Activated CD8-positive, alpha-beta memory T cell treated with anti-CD3 and anti-CD28 coated beads for 24 hours (primary cell): ENCODE measurements around the gene OR2J2.
"Not testable (repeated sequence)": the region's sequence is repeated elsewhere in the genome, so short reads cannot be mapped to it uniquely, and the experiment has no call there.

Experiments used
- DNase-seq: peaks from one replicate; pipeline ENCODE4 v3.0.0-alpha.2; 2020

The OR2J2 gene

GRCh38 chr6:29170607-29171006, at the start of gene OR2J2:
Gene OR2J2 (plus strand): TSS chr6:29170907. CDS start chr6:29173636, 2,729 bp downstream.
- DNase-seq, result not testable (repeated sequence)

DNA sequence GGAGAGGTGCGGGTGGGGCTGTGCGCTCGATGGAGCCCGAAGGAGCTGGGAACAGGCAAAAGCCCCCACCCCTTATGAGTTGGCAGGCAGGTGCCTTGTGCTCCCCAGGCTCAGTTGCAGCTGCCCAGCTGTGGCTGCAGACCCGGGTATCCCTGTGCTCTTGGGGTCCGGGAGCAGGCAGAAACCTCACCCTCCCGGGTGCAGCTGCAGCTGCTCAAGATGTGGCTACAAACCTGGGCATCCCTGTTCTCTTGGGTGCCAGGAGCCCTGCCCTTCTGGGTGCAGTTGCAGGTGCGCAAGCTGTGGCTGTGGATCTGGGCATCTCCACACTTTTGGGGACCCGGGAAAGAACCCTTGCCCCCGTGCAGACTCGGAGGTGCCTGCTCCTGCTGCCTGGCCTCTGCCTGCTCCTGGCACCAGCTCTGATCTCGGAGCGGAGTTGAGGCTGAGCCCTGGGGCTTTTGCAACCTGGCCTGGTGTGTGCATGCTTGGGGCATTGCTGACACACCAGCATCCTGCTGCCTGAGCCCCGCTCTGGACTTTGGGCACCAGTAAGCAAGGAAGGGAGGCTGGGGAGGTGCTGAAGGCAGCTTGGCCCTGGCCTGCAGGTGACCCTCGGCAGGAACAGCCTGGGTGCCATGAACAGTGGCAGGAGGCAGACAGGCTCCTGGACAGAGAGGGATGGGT, 41.2 kb upstream of the OR2J2 start:
- DNase-seq, result no peak

GRCh38 chr6:29130644-29131043, 40.1 kb upstream of the OR2J2 start:
- DNase-seq, result no peak

DNA sequence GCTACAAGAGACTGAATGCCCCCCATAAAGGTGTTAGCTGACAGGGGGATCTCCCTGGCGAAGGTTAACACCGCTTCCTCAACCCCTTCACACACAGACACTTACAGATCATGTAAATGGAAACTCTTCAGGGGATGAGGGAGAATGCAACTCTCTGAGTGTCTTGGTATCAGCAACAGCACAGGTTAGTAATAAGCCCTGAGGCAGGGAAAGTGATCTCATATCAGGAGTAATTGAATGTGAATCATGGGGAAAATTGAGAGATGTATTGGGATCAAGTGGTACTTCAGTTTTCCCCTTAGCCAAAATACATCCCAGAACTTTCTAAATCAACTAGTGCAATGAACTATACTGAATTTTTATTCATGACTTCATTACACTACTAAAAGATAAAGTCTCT, 39.0 kb upstream of the OR2J2 start:
- DNase-seq, result no peak

DNA sequence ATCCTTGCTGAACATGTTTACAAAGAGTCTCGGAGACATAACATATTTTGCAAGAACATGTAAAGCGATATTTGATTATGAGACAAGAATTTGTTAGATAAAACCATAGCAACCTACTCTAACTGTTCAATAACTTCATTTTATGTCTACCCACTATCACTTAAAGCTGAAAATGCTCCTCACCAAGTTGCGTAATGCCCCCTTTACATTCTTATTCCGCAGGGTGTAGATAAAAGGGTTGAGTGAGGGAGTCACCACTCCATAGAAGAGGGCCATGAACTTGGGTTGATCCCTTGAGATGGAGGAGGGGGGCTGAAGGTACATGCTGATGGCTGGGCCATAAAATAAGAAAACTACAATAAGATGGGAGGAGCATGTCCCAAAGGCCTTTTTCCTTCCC, 33.0 kb upstream of the OR2J2 start:
- DNase-seq, result no peak

DNA sequence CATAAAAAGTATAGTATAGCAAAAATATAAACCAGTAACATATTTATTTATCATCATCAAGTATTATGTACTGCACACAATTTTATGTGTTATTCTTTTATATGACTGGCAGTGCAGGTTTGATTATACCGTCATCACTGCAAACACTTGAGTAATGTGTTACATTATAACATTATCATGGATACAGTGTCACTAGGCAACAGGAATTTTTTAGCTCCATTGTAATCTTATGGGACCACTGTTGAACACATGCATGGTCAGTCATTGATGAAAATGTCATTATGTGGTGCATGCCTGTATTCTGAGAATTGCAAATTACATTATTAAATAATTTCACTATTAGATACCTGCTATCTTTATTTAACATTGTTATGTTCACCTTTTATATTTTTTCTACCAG, 29.1 kb upstream of the OR2J2 start:
- DNase-seq, result no peak

DNA sequence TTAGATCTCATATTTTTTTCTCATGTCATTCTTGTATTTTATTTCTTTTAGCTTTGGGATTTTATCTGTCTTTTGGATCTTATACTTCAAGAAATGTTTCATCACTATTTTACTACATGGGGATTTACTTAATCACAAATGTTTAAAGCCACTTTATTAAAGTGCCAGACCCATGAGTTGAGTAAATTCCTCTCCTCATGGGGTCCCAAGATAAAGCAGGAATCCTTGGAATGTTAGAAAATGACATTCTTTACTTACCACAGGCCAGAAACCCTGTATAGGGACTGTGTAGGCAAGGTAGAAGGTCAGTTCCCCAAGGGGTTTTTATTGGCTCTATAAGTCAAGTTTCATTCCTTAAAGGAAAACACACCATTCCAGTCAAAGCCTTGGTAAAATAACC, 28.4 kb upstream of the OR2J2 start:
- DNase-seq, result no peak

DNA sequence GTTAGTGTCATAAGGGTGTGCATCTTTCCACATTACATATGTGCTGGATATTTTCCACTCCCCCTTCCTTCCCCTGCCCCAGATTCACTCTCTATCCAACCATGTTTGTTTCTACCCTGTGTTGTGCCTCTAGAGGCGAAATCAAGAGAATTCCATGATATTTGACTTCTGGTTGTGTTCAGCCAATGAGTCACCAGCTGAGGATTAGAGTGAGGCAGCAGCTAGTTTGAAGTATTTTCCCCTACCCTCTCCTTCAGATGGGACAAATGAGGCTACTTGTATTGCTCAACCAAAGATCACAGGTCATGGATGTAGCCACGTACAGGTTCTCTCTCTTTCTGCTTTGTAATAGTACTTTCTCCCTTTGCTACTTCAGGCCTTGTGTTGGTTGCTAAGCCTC, 24.5 kb upstream of the OR2J2 start:
- DNase-seq, result no peak

DNA sequence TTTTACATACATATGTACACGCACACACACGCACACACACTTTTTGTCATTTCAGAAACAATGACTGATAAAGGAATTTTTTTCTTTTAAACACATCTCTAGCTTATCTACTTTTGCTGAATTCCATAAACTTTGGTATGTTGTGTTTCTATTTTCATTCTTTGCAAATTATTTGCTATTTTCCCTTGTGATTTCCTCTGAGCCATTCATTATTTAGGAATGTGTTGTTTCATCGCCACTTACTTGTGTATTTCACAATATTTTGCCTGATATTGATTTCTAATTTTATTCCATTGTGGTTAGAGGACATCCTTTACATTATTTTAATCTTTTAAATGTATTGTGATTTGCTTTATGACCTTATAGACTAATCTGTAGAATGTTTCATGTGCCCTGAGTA, 23.6 kb upstream of the OR2J2 start:
- DNase-seq, result no peak

DNA sequence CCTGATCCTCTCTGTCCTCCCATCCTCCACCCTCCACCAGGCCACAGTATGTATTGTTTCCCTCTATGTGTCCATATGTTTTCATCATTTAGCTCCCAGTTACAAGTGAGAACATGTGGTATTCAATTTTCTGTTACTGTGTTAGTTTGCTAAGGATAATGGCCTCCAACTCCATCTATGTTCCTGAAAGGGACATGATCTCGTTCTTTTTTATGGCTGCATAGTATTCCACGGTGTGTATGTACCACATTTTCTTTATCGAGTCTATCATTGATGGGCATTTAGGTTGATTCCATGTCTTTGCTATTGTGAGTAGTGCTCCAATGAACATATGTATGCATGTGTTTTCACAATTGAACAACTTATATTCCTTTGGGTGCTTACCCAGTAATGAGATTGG, 21.3 kb upstream of the OR2J2 start:
- DNase-seq, result not testable (repeated sequence)

- DNase-seq, result no peak
Measured at GRCh38 chr6:29153083-29153482, 17.6 kb upstream of the OR2J2 start.

- not testable (repeated sequence) for DNase-seq
Measured at GRCh38 chr6:29155182-29155581, 15.5 kb upstream of the OR2J2 start.

DNA sequence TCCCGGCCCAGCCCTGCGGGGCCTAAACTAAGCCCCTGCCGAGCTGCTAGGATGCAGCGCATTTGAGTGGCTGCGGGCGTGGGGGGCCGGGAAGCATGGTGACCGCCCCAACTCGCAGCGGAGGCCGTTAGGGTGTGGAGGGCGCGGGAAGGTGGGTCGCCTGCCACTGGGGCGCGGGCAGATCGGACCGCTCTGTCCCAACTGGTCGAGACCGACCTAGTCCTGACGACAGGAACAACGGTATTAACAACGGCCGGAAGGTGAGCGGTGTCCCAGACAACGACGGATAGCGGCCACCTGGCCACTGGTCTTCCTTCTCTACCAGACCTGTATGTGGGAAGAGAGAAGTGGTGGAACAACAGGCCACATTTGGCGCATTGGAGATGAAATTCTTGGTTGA, 10.8 kb upstream of the OR2J2 start:
- DNase-seq, result not testable (repeated sequence)

DNA sequence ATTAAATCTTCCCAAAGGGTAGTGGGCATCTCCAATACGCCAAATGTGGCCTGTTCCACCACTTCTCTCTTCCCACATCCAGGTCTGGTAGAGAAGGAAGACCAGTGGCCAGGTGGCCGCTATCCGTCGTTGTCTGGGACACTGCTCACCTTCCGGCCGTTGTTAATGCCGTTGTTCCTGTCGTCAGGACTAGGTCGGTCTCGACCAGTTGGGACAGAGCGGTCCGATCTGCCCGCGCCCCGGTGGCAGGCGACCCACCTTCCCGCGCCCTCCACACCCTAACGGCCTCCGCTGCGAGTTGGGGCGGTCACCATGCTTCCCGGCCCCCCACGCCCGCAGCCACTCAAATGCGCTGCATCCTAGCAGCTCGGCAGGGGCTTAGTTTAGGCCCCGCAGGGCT, 5.1 kb upstream of the OR2J2 start:
- DNase-seq, result not testable (repeated sequence)

DNA sequence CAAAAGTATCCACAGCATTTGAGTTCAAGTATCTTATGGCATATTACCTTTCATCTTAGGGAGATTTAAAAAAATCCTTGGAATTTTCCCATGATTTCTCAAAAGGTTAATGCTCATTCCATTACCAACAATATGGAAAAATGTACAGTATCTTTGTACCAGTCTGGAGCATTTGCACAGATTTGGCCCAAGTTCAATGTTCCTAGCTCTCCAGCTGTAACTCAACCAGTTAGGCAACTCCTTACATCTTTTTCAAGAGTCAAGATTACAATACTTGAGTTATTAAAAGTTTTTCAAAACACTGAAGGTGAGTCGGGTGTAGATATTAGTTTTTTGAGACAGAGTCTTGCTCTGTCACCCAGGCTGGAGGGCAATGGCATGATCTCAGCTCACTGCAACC, 1.0 kb downstream of the OR2J2 start:
- DNase-seq, result no peak

DNA sequence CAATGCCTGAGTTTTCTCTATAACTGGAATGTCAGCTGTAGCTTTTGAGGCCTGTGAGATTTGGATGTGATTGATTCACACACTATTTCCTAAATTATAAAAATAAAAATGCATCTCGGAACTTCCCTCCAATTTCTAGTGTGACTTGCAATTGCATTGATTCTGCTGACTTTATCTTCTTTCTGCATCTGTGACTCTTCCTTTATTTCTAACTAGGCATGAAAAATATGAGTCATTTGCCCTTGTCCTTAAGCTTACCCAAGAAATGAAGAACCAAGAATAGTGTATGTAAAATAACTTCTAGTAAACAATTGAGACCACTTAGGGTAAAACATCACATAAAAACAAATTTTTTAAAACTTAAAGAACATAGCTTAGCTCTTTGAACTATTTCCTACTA, 12.9 kb downstream of the OR2J2 start:
- DNase-seq, result no peak

- not testable (repeated sequence) for DNase-seq
Measured at GRCh38 chr6:29188659-29189058, 18.0 kb downstream of the OR2J2 start.

- DNase-seq, result no peak
Measured at GRCh38 chr6:29200767-29201662, 30.3 kb downstream of the OR2J2 start.

- DNase-seq, result no peak
Measured at GRCh38 chr6:29201966-29202365, 31.3 kb downstream of the OR2J2 start.

DNA sequence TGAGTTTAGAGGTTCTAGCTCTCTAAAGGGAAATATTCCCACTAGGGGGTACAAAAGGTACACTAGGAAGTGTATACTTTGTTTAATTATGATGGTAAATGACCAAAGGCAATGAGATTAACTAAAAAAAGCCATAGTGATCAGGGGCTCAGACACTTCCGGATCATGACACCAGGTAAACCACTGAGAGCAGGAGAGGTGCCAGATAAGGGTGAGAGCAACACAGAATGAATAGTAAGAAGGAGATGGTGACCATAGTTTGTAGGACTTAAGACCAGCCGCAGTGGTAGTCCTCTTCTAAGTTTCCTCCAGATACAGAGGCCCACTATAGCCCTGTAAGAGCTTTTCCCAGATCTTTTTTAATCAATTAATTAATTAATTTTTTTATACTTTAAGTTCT, 40.8 kb downstream of the OR2J2 start:
- no peak for DNase-seq

DNA sequence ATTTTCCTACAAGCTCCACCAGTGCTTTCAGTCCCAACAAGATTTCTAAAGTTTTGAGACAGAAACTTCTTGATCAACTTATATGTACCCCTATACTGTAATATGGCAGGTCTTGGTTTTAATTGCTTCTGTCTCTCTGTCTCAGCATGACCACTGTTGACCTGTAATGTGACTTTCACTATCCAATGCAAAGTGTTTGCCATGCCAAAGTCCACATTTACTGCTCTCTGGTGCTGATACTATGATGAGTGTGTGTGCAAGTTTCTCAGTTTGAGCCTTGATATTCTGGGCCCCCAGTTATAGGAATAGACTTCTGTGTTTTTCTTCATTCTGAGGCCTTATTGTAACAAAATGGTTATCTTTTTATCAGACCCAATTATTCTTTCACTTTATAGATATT, 45.8 kb downstream of the OR2J2 start:
- no peak for DNase-seq

DNA sequence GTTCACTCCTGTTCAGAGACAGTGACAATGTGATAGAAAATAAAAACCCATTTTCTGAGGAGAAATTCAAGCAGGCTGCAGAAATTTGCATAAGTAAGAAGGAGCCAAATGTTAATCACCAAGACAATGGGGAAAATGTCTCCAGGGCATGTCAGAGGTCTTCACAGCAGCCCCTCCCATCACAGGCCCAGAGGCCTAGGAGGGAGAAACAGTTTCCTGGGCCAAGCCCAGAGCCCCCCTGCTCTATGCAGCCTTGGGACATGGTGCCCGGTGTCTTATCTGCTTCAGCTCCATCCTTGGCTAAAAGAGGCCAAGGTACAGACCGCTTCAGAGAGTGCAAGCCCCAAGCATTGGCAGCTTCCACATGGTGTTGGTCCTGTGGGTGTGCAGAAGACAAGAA, 46.5 kb downstream of the OR2J2 start:
- DNase-seq, result not testable (repeated sequence)

- not testable (repeated sequence) for DNase-seq
Measured at GRCh38 chr6:29218056-29218455, 47.3 kb downstream of the OR2J2 start.
